Neural progenitor cell (in vitro differentiated cells): ENCODE results near the gene CSNK2A1.

Experiments
- CTCF ChIP-seq: fragments of 200-600 bp; sonication (generic); IDR thresholded peaks from 2 replicates; pipeline ENCODE4 v1.5.1; 2017; ENCODE audit warnings: antibody characterized with exemption, mild to moderate bottlenecking
- EZH2 ChIP-seq: fragments of 200-600 bp; sonication (generic); IDR thresholded peaks from 2 replicates; pipeline ENCODE4 v1.6.1; 2017; ENCODE audit warnings: antibody characterized with exemption, mild to moderate bottlenecking, moderate library complexity
- EZH2phosphoT487 ChIP-seq: fragments of 200-600 bp; sonication (generic); IDR thresholded peaks from 2 replicates; pipeline ENCODE4 v1.6.1; 2017; ENCODE audit warnings: antibody characterized with exemption

DNA sequence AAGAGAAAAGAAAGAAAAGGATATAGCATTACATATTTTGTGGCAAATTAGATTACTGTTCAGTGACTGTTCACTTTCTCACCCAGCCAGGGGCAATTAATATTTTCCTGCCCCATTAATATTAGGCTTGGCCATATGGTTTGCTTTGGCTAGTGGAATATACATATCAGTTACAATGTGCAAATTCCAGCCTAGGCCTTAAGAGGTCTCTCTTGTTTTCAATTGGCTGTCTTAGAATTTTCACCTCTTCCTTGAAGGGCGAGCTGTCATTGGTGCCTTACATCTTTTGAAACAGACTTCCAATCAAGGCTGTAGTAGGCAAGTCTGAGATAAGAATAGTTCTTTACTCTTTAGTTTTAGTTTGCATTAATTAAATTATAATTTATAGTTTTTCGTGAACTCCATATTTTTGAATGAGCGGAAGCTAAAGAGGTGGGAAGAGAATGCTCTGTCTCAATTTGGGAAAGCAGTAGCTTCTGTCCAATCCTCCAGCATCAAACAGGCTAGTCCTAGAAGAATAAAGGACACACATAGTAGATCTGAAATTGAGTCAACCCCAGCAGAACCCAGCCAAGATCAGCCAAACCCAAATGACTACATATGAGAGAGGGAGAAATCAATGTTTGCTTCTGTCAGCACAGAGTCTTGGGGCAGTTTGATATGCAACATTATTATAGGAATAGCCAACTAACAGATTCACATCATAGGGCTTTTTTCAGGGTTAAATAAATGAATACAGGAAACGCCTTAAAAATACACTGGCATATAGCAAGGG, 6.3 kb upstream of the CSNK2A1 start:
- no peak for TF ChIP-seq CTCF
- no peak for TF ChIP-seq EZH2
- TF ChIP-seq EZH2phosphoT487: no peak
